Keratinocyte (primary cell): ENCODE measurements around the gene CCDC116. TPM values are rescaled to one million over a fixed set of nuclear protein-coding genes. Genes with fewer than 3 reads are reported as not detected.

ENCODE experiments used
- DNase-seq: peaks from one replicate; pipeline ENCODE4 v3.0.0-alpha.2; 2011; ENCODE audit warnings: low read depth, missing footprints, low spot score
- FAIRE-seq: peaks from 2 replicates; lab custom pipeline; 2011; peaks lifted over from hg19 to GRCh38; lab: Jason Lieb, UNC
- H2AFZ ChIP-seq: 2 replicates; pipeline ENCODE4 v1.6.0; 2012; ENCODE audit warnings: low read length, control low read depth, inconsistent platforms; ENCODE audit not compliant: control insufficient read depth
- H3K27ac ChIP-seq: 2 replicates; pipeline ENCODE4 v1.5.1; 2011; ENCODE audit warnings: low read length; ENCODE audit not compliant: control insufficient read depth, insufficient read depth
- H3K27me3 ChIP-seq: 3 replicates; pipeline ENCODE4 v1.6.0; 2011; ENCODE audit warnings: low read length; ENCODE audit not compliant: control insufficient read depth, insufficient read depth; ENCODE audit errors: extremely low read depth
- H3K36me3 ChIP-seq, 2 experiments: 2 replicates in 1 of 2; 3 replicates in 1 of 2; pipeline ENCODE4 v1.5.1; 2011; ENCODE audit warnings: low read length in 2 of 2, mild to moderate bottlenecking in 1 of 2; ENCODE audit not compliant: control insufficient read depth in 2 of 2, insufficient read depth in 2 of 2; ENCODE audit errors: extremely low read depth in 1 of 2
- H3K4me1 ChIP-seq: 3 replicates; pipeline ENCODE4 v1.5.1; 2011; ENCODE audit warnings: low read length; ENCODE audit not compliant: control insufficient read depth, insufficient read depth; ENCODE audit errors: extremely low read depth
- H3K4me2 ChIP-seq: 3 replicates; pipeline ENCODE4 v1.6.0; 2011; ENCODE audit warnings: low read depth, low read length; ENCODE audit not compliant: control insufficient read depth, insufficient read depth; ENCODE audit errors: extremely low read depth
- H3K4me3 ChIP-seq, 3 experiments: fragments of 200-600 bp in 1 of 3; sonication (generic) in 1 of 3; 2 replicates in 2 of 3; 3 replicates in 1 of 3; pipeline ENCODE4 v1.5.1; 2011 to 2016; ENCODE audit warnings: low read length in 3 of 3, mild to moderate bottlenecking in 3 of 3, control low read depth in 2 of 3, inconsistent platforms in 1 of 3, low read depth in 1 of 3, mixed read lengths in 1 of 3, mixed run types in 1 of 3, moderate library complexity in 1 of 3; ENCODE audit not compliant: control insufficient read depth in 2 of 3, insufficient read depth in 2 of 3; ENCODE audit errors: extremely low read depth in 1 of 3
- H3K79me2 ChIP-seq: 2 replicates; pipeline ENCODE4 v1.6.0; 2012; ENCODE audit warnings: low read length; ENCODE audit not compliant: control insufficient read depth, insufficient read depth
- H3K9ac ChIP-seq: 3 replicates; pipeline ENCODE4 v1.6.0; 2011; ENCODE audit warnings: low read length; ENCODE audit not compliant: control insufficient read depth, insufficient read depth; ENCODE audit errors: extremely low read depth
- H3K9me1 ChIP-seq: 3 replicates; pipeline ENCODE4 v1.6.0; 2011; ENCODE audit warnings: low read length; ENCODE audit not compliant: control insufficient read depth, insufficient read depth; ENCODE audit errors: extremely low read depth
- H3K9me3 ChIP-seq: 2 replicates; pipeline ENCODE4 v1.5.1; 2012; ENCODE audit warnings: low read depth, low read length; ENCODE audit not compliant: control insufficient read depth
- H4K20me1 ChIP-seq: 3 replicates; pipeline ENCODE4 v1.6.0; 2011; ENCODE audit warnings: low read length; ENCODE audit not compliant: control insufficient read depth, insufficient read depth; ENCODE audit errors: extremely low read depth
- CTCF ChIP-seq, 3 experiments: IDR thresholded peaks in 1 of 3; conservative IDR thresholded peaks in 1 of 3; optimal IDR thresholded peaks in 1 of 3; 2 replicates in 2 of 3; 3 replicates in 1 of 3; pipeline versions ENCODE3 to v1.5.1; 2011; ENCODE audit warnings: low read length in 3 of 3, mild to moderate bottlenecking in 3 of 3, moderate library complexity in 2 of 3, control low read depth in 1 of 3, inconsistent platforms in 1 of 3; ENCODE audit not compliant: insufficient read depth in 2 of 3; ENCODE audit errors: extremely low read depth in 1 of 3
- EZH2 ChIP-seq: IDR thresholded peaks from one replicate; pipeline ENCODE4 v1.6.1; 2012; ENCODE audit warnings: inconsistent platforms, mild to moderate bottlenecking, low read length, moderate library complexity
- dilution Hi-C: fragments of 300-500 bp; cut with MboI; formaldehyde crosslinking; loops from one replicate; pipeline ENCODE4 v1.7.0; 2020; ENCODE audit warnings: low sequenced_read_pairs; ENCODE audit not compliant: extremely low pct_ligation_motif_present
- polyA plus RNA-seq, 5 experiments: library from polyadenylated mRNA; depleted of rRNA in 3 of 5; stranded (reverse) in 3 of 5; stranded (forward) in 1 of 5; unstranded in 1 of 5; fragments of >200 nt; gene quantifications; 1 replicate in 1 of 5; 2 replicates in 3 of 5; 3 replicates in 1 of 5; pipeline versions ENCODE4 v1.2.1 to v1.2.3, GENCODE V29; 2011 to 2012; ENCODE audit warnings: missing spikeins in 2 of 5, low read depth in 1 of 5, low replicate concordance in 1 of 5

CCDC116 gene
- polyA plus RNA-seq, 1 donor (not counting 4 experiments of a cell fraction or from before 2014, with no cell fraction given) = 0.03 TPM

GRCh38 chr22:21626073-21626734 is 6.4 kb upstream of the CCDC116 start:
- Histone ChIP-seq H3K4me3 (no peak overlapping the region), H4K20me1 (peaks cover 18% of the 10 kb centered on the region), H2AFZ (no peak overlapping the region), H3K9ac (no peak overlapping the region), H3K27me3 (no peaks in the 10 kb centered on the region), H3K4me1 (peaks cover 14% of the 10 kb centered on the region), H3K79me2 (peaks cover 49% of the 10 kb centered on the region), H3K9me3 (no peaks in the 10 kb centered on the region), H3K9me1 (peaks cover 5% of the 10 kb centered on the region), H3K36me3 (peaks cover 11 to 23% of the 10 kb centered on the region in 2 experiments), H3K4me2 (no peak overlapping the region), H3K27ac (no peak overlapping the region)
- no peak for DNase-seq
- dilution Hi-C loops = no loop called here
- TF ChIP-seq CTCF (optimal IDR thresholded peaks at IDR 0.05 in 1 of 3, IDR thresholded peaks at IDR 0.05 in 1 of 3, conservative IDR thresholded peaks at IDR 0.05 in 1 of 3; ENCODE audit: extremely low read depth in 1 of 3, insufficient read depth in 2 of 3, low read length in 3 of 3) = no peak
- no peak for TF ChIP-seq EZH2
- no peak for FAIRE-seq

GRCh38 chr22:21626735-21627469 is 5.7 kb upstream of the CCDC116 start:
- H3K4me1 ChIP-seq = peaks cover 14% of the 10 kb centered on the region
- no peak overlapping the region for H3K9ac ChIP-seq

More at GRCh38 chr22:21626735-21627469, 5.7 kb upstream of the CCDC116 start:
- H3K79me2 ChIP-seq = peaks cover 47% of the 10 kb centered on the region
- TF ChIP-seq EZH2 (no peak), CTCF (optimal IDR thresholded peaks at IDR 0.05 in 1 of 3, IDR thresholded peaks at IDR 0.05 in 1 of 3, conservative IDR thresholded peaks at IDR 0.05 in 1 of 3; ENCODE audit: extremely low read depth in 1 of 3, insufficient read depth in 2 of 3, low read length in 3 of 3) (no peak)
- no peak overlapping the region for H2AFZ ChIP-seq
- H4K20me1 ChIP-seq = peaks cover 18% of the 10 kb centered on the region
- dilution Hi-C loops = no loop called here
- H3K4me2 ChIP-seq = no peak overlapping the region
- H3K9me3 ChIP-seq = no peaks in the 10 kb centered on the region
- no peak for DNase-seq
- no peak overlapping the region for H3K4me3 ChIP-seq
- peaks cover 11 to 23% of the 10 kb centered on the region in 2 experiments for H3K36me3 ChIP-seq
- H3K9me1 ChIP-seq = peaks cover 5% of the 10 kb centered on the region
- no peak for FAIRE-seq
- no peak overlapping the region for H3K27ac ChIP-seq
- H3K27me3 ChIP-seq = no peaks in the 10 kb centered on the region
